Medulla oblongata (tissue), 1 donor: ENCODE results near the gene ARHGAP8.

Source experiments
- DNase-seq: peaks from one replicate; pipeline ENCODE4 v3.0.0-alpha.2; 2015; ENCODE audit errors: extremely low spot score

ARHGAP8 gene

DNA sequence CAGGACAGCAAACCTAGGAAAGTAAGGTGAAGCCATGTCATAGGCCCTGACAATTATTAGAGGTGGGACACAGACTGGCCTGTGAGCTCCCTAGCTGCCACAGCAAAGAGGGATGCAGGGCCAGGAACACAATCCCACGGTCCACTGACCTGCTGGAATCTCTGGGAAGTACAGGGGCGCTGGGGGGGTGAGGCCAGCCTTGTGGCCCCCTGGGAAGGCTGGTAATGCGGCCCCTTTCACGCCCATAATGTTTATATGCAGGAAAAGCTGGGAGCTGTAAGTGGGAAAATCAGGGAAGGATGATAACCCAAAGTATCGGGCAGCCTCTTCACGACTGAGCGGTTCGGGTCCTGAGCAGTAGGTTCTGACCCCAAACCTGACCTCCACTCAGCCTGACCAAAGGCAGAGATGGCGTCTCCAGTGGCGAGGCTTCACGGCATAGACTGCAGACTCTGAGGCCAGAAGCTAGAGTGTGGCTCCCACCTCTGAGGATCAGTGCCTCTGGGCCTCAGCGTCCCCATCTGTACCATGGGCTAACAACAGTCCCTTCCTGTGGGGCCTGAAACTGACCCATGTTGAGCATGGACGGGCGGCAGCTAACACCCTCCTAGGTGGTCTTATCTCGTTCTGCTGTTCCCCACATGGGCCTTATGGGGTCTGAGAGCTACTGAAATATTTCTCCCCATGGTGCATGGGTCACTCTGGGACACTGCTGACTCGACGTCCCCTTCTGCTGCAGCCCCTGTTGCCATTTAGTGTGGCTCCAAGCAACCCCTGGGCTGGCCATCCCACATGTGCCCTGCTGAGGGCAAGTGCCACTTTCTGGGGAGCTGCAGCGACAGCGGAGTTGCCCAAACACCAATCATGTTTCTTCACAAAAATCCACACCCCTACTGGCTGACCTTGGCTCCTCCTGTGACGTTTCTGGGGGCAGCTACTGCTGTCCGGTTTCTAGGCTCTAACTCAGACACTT, 155.7 kb downstream of the ARHGAP8 start:
- no peak for DNase-seq

GRCh38 chr22:44909241-44909640, 156.9 kb downstream of the ARHGAP8 start:
- DNase-seq = no peak
